Measurements from ENCODE around the gene SDHD. TPM values are rescaled to one million over a fixed set of nuclear protein-coding genes. Genes with fewer than 3 reads are reported as not detected.

Gene SDHD
- total and polyA plus RNA-seq, 2 of the 8 experiments (the other 6 are each of a cell fraction or from before 2014, with no cell fraction given): 96.0 to 181 TPM

DNA sequence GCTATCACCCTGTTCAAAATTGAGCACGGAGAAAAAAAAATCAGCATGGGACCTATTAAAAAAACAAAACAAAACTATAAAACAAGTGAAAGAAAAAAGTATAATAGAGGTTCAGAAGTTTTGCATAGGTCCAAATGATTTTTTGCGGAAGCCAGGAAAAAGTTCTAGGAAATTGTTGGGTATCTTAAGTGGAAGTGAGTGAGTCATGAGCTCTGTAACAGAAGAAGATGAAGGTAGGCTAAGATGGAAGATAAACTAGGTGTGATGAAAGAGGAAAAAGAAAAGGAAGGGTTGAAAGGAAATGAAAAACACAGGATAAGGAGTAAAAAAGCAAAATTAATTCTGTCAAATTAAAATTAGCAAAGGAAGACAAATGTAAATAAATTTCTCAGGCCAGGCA is 27.8 kb downstream of the SDHD start:
- Histone ChIP-seq H3K14ac (ENCODE audit: insufficient read length) (no peak overlapping the region), H3K9ac (replicated peaks in 1 of 4; ENCODE audit: extremely low read depth in 1 of 4, low read depth in 3 of 4, low read length in 3 of 4) (no peak overlapping the region), H3K23me2 (ENCODE audit: low read depth, low read length) (no peaks in the 10 kb centered on the region), H3K36me3 (ENCODE audit: control insufficient read depth in 2 of 4, insufficient read depth in 4 of 4, low read length in 3 of 4) (no peaks in the 10 kb centered on the region), H2BK15ac (ENCODE audit: low read length) (no peak overlapping the region), H3K23ac (ENCODE audit: insufficient read length) (no peak overlapping the region), H3K9me3 (ENCODE audit: insufficient read depth in 2 of 2, low read depth in 1 of 2, low read length in 1 of 2) (no peaks in the 10 kb centered on the region), H3K27ac (ENCODE audit: low read depth, low read length) (no peak overlapping the region), H3K79me1 (ENCODE audit: low read depth, low read length) (no peaks in the 10 kb centered on the region), H3K56ac (replicated peaks; ENCODE audit: insufficient read length, low read depth, low read length) (no peak overlapping the region), H4K8ac (ENCODE audit: extremely low read depth, insufficient read depth, low read length) (no peak overlapping the region), H3K27me3 (replicated peaks in 1 of 4; ENCODE audit: control insufficient read depth in 3 of 4, extremely low read depth in 1 of 4, insufficient read depth in 3 of 4, low read length in 3 of 4) (no peaks in the 10 kb centered on the region), H4K5ac (ENCODE audit: insufficient read length, low read depth, low read length) (no peak overlapping the region), H3K4me3 (ENCODE audit: extremely low read depth in 1 of 4, insufficient read depth in 2 of 4, low read depth in 3 of 4, low read length in 4 of 4) (no peak overlapping the region), H2BK5ac (ENCODE audit: low read depth, low read length) (no peak overlapping the region), H2AK5ac (ENCODE audit: low read depth, low read length) (no peak overlapping the region), H3K4me1 (replicated peaks in 1 of 4; ENCODE audit: control insufficient read depth in 3 of 4, insufficient read depth in 4 of 4, low read length in 3 of 4) (no peaks in the 10 kb centered on the region), H2BK12ac (ENCODE audit: low read depth, low read length) (no peak overlapping the region), H2BK120ac (replicated peaks; ENCODE audit: low read depth, low read length) (no peak overlapping the region), H4K20me1 (replicated peaks in 1 of 2; ENCODE audit: control insufficient read depth in 1 of 2, insufficient read depth in 2 of 2, low read length in 2 of 2) (no peaks in the 10 kb centered on the region), H3K79me2 (ENCODE audit: control insufficient read depth in 1 of 2, insufficient read depth in 2 of 2, low read length in 2 of 2) (no peaks in the 10 kb centered on the region), H3K4me2 (ENCODE audit: insufficient read depth in 1 of 2, low read depth in 2 of 2, low read length in 2 of 2) (no peak overlapping the region), H4K91ac (replicated peaks; ENCODE audit: insufficient read length, low read length) (no peak overlapping the region), H2AFZ (ENCODE audit: low read length) (no peak overlapping the region), H2BK20ac (ENCODE audit: low read length) (no peak overlapping the region), H3K18ac (ENCODE audit: extremely low read depth, low read length) (no peak overlapping the region), H3K4ac (replicated peaks; ENCODE audit: insufficient read length, low read depth, low read length) (no peak overlapping the region)
- no peak for DNase-seq (ENCODE audit: low read depth in 1 of 2, low spot score in 2 of 2)
- TF ChIP-seq POU5F1 (IDR thresholded peaks at IDR 0.05; ENCODE audit: low read depth, low read length) (no peak), RBBP5 (IDR thresholded peaks at IDR 0.05; ENCODE audit: borderline replicate concordance, low read depth, low read length) (no peak), SUZ12 (IDR thresholded peaks at IDR 0.05; ENCODE audit: low read length) (no peak), RAD21 (IDR thresholded peaks at IDR 0.05 in 1 of 2, conservative IDR thresholded peaks at IDR 0.05 in 1 of 2; ENCODE audit: low read depth in 2 of 2, low read length in 2 of 2) (no peak)
- WGBS, 2 experiments (ENCODE audit: extremely low coverage in 1 of 2, insufficient coverage in 1 of 2, insufficient read length in 1 of 2, insufficient replicate concordance in 2 of 2, low coverage in 1 of 2, low lambda C conversion rate in 2 of 2, missing lambda C conversion rate in 1 of 2): 100% methylated on average over 2 of the region's 2 CpGs; no CpG with 5 or more reads in 1 of the 2 experiments
- FAIRE-seq: no peak
- POLR2A ChIA-PET (ENCODE audit: partially characterized antibody): no interaction called here
- CTCF ChIA-PET (ENCODE audit: partially characterized antibody): interaction anchor here (0.6 to 9.3 kb wide), 24 partner anchors 8 to 778 kb away, joined by 3 to 104 read pairs (median 4); partner anchors contain the start of genes BCO2 and IL18

All from H1 (cell line).